NCI-H146 treated with DMSO at 0.1 percent for 48 hours (cell line): Measurements from ENCODE around the gene CTNNA3.

ENCODE experiments used
- DNase-seq: peaks from one replicate; lab custom pipeline; 2025; ENCODE audit not compliant: unreplicated experiment; lab: John Stamatoyannopoulos, UW

CTNNA3 gene

GRCh38 chr10:66780796-66781195 is 915.2 kb downstream of the CTNNA3 start:
- DNase-seq, result no peak

- DNase-seq, result no peak
Measured at GRCh38 chr10:66778351-66778750, 917.6 kb downstream of the CTNNA3 start.

GRCh38 chr10:66777665-66778064 is 918.3 kb downstream of the CTNNA3 start:
- DNase-seq, result no peak

GRCh38 chr10:66773472-66773817 is 922.5 kb downstream of the CTNNA3 start:
- no peak for DNase-seq

- DNase-seq, result no peak
Measured at GRCh38 chr10:66772548-66773471, 923.2 kb downstream of the CTNNA3 start.

- DNase-seq, result no peak
Measured at GRCh38 chr10:66767707-66768106, 928.3 kb downstream of the CTNNA3 start.

- no peak for DNase-seq
Measured at GRCh38 chr10:66762218-66762729, 933.7 kb downstream of the CTNNA3 start.

GRCh38 chr10:66760941-66761340 is 935.1 kb downstream of the CTNNA3 start:
- no peak for DNase-seq

GRCh38 chr10:66755474-66755873 is 940.5 kb downstream of the CTNNA3 start:
- DNase-seq, result no peak

GRCh38 chr10:66752714-66753113 is 943.3 kb downstream of the CTNNA3 start:
- no peak for DNase-seq

GRCh38 chr10:66748217-66748616 is 947.8 kb downstream of the CTNNA3 start:
- DNase-seq, result no peak

- DNase-seq, result no peak
Measured at GRCh38 chr10:66747451-66747850, 948.5 kb downstream of the CTNNA3 start.

GRCh38 chr10:66746711-66747110 is 949.3 kb downstream of the CTNNA3 start:
- no peak for DNase-seq

GRCh38 chr10:66746246-66746645 is 949.7 kb downstream of the CTNNA3 start:
- DNase-seq, result no peak

GRCh38 chr10:66744915-66745314 is 951.1 kb downstream of the CTNNA3 start:
- no peak for DNase-seq

- no peak for DNase-seq
Measured at GRCh38 chr10:66737241-66737640, 958.8 kb downstream of the CTNNA3 start.

GRCh38 chr10:66723608-66724400 is 972.2 kb downstream of the CTNNA3 start:
- no peak for DNase-seq

- DNase-seq, result no peak
Measured at GRCh38 chr10:66719483-66719882, 976.5 kb downstream of the CTNNA3 start.

GRCh38 chr10:66717231-66717981 is 978.6 kb downstream of the CTNNA3 start:
- DNase-seq, result no peak

GRCh38 chr10:66714741-66715140 is 981.3 kb downstream of the CTNNA3 start:
- DNase-seq, result no peak

GRCh38 chr10:66713387-66713786 is 982.6 kb downstream of the CTNNA3 start:
- DNase-seq, result no peak
